Large intestine (tissue), 3 donors: ENCODE results near the gene CEND1. TPM values are rescaled to one million over a fixed set of nuclear protein-coding genes. Genes with fewer than 3 reads are reported as not detected.
A peak's percentile ranks its signal among the peaks of the same experiment; 100 is the strongest.

Source experiments
- DNase-seq, 2 donors: peaks; one replicate each; pipeline versions ENCODE4 v3.0.0 to v3.0.0-alpha.2; 2013
- H3K27ac ChIP-seq: one replicate; pipeline ENCODE4 v1.5.1; 2013; ENCODE audit warnings: low read length
- H3K27me3 ChIP-seq: 2 replicates; pipeline ENCODE4 v1.6.1; 2013; ENCODE audit warnings: low read length; ENCODE audit not compliant: control insufficient read depth, insufficient read depth
- H3K36me3 ChIP-seq: 2 replicates; pipeline ENCODE4 v1.6.1; 2013; ENCODE audit warnings: low read length; ENCODE audit not compliant: control insufficient read depth, insufficient read depth
- H3K4me1 ChIP-seq: one replicate; pipeline ENCODE4 v1.6.1; 2013; ENCODE audit warnings: low read length; ENCODE audit not compliant: control insufficient read depth, insufficient read depth
- H3K4me3 ChIP-seq: one replicate; pipeline ENCODE4 v1.5.1; 2013; ENCODE audit warnings: low read length
- H3K9me3 ChIP-seq: one replicate; pipeline ENCODE4 v1.6.1; 2013; ENCODE audit warnings: mild to moderate bottlenecking, low read depth, low read length, moderate library complexity; ENCODE audit not compliant: control insufficient read depth
- WGBS: methylation state at CpG from one replicate; pipeline ENCODE4 v1.1.5; 2013; ENCODE audit warnings: low lambda C conversion rate; ENCODE audit not compliant: insufficient coverage; 5-methylcytosine and 5-hydroxymethylcytosine counted together
- polyA plus RNA-seq: library from polyadenylated mRNA; unstranded; fragments of 120-200 nt; gene quantifications from one replicate; pipeline ENCODE4 v1.2.1, GENCODE V29; 2013

CEND1 gene
- polyA plus RNA-seq, 1 donor = 2.0 TPM

GRCh38 chr11:819943-820649 lies 30.2 kb upstream of the CEND1 start:
- peaks cover 33% of the 10 kb centered on the region for H3K4me1 ChIP-seq
- no CpG with 5 or more reads among the region's 47 CpGs for WGBS

GRCh38 chr11:819129-819931 lies 29.4 kb upstream of the CEND1 start:
- WGBS = no CpG with 5 or more reads among the region's 96 CpGs
- Histone ChIP-seq H3K4me1 (peaks cover 30% of the 10 kb centered on the region), H3K27ac (peak overlapping the region; percentile 100), H3K4me3 (peak overlapping the region; percentile 96), H3K9me3 (no peaks in the 10 kb centered on the region), H3K36me3 (peaks cover 35% of the 10 kb centered on the region), H3K27me3 (no peaks in the 10 kb centered on the region)
- peak; percentile 90 to 94 for DNase-seq

More at GRCh38 chr11:819943-820649, 30.2 kb upstream of the CEND1 start:
- peak overlapping the region; percentile 96 for H3K4me3 ChIP-seq
- peak overlapping the region; percentile 84 for H3K27ac ChIP-seq
- H3K9me3 ChIP-seq = no peaks in the 10 kb centered on the region
- peaks cover 36% of the 10 kb centered on the region for H3K36me3 ChIP-seq
- DNase-seq = peak; percentile 92 to 95
- H3K27me3 ChIP-seq = no peaks in the 10 kb centered on the region

GRCh38 chr11:818396-819128 lies 28.7 kb upstream of the CEND1 start, which contains the start of gene PNPLA2:
Gene PNPLA2 (plus strand): TSS chr11:818914. CDS start chr11:819719, 805 bp downstream.
- Histone ChIP-seq H3K36me3 (peaks cover 31% of the 10 kb centered on the region), H3K27ac (peak within 1 kb of the TSS; percentile 100), H3K4me3 (peak within 1 kb of the TSS; percentile 96), H3K27me3 (no peaks in the 10 kb centered on the region), H3K4me1 (peaks cover 28% of the 10 kb centered on the region), H3K9me3 (no peaks in the 10 kb centered on the region)
- no CpG with 5 or more reads among the region's 20 CpGs for WGBS
- DNase-seq = peak; percentile 89 to 93

GRCh38 chr11:816433-816779 lies 26.5 kb upstream of the CEND1 start:
- peaks cover 21% of the 10 kb centered on the region for H3K4me1 ChIP-seq
- no peak overlapping the region for H3K4me3 ChIP-seq
- no CpG with 5 or more reads among the region's 11 CpGs for WGBS
- no peak overlapping the region for H3K27ac ChIP-seq
- H3K9me3 ChIP-seq = no peaks in the 10 kb centered on the region
- H3K36me3 ChIP-seq = peaks cover 35% of the 10 kb centered on the region
- H3K27me3 ChIP-seq = no peaks in the 10 kb centered on the region
- no peak for DNase-seq

- no peaks in the 10 kb centered on the region for H3K27me3 ChIP-seq
- H3K4me3 ChIP-seq = no peak overlapping the region
- no peak overlapping the region for H3K27ac ChIP-seq
- H3K36me3 ChIP-seq = peaks cover 36% of the 10 kb centered on the region
- DNase-seq = no peak
- no peaks in the 10 kb centered on the region for H3K9me3 ChIP-seq
- H3K4me1 ChIP-seq = peaks cover 21% of the 10 kb centered on the region
- 80% methylated on average over 2 of the region's 11 CpGs for WGBS
Observed at GRCh38 chr11:815675-816432, 26.0 kb upstream of the CEND1 start.

- DNase-seq = no peak
- Histone ChIP-seq H3K27me3 (no peaks in the 10 kb centered on the region), H3K4me3 (no peak overlapping the region), H3K27ac (no peak overlapping the region), H3K36me3 (peaks cover 36% of the 10 kb centered on the region), H3K9me3 (no peaks in the 10 kb centered on the region), H3K4me1 (peaks cover 15% of the 10 kb centered on the region)
- no CpG with 5 or more reads among the region's 9 CpGs for WGBS
Observed at GRCh38 chr11:813456-814096, 23.7 kb upstream of the CEND1 start.

GRCh38 chr11:813072-813455 lies 23.2 kb upstream of the CEND1 start:
- peaks cover 36% of the 10 kb centered on the region for H3K36me3 ChIP-seq
- no peak overlapping the region for H3K27ac ChIP-seq
- H3K27me3 ChIP-seq = no peaks in the 10 kb centered on the region
- H3K4me3 ChIP-seq = no peak overlapping the region
- DNase-seq = no peak
- no peaks in the 10 kb centered on the region for H3K9me3 ChIP-seq
- H3K4me1 ChIP-seq = peaks cover 14% of the 10 kb centered on the region
- no CpG with 5 or more reads among the region's 6 CpGs for WGBS

GRCh38 chr11:812390-812789 lies 22.5 kb upstream of the CEND1 start:
- Histone ChIP-seq H3K27me3 (no peaks in the 10 kb centered on the region), H3K4me3 (no peak overlapping the region), H3K4me1 (peaks cover 13% of the 10 kb centered on the region), H3K36me3 (peaks cover 36% of the 10 kb centered on the region), H3K27ac (no peak overlapping the region), H3K9me3 (no peaks in the 10 kb centered on the region)
- DNase-seq = no peak
- no CpG with 5 or more reads among the region's 3 CpGs for WGBS

- no peaks in the 10 kb centered on the region for H3K27me3 ChIP-seq
- H3K36me3 ChIP-seq = peaks cover 36% of the 10 kb centered on the region
- DNase-seq = no peak
- peak overlapping the region; percentile 92 for H3K4me3 ChIP-seq
- H3K27ac ChIP-seq = no peak overlapping the region
- peaks cover 13% of the 10 kb centered on the region for H3K4me1 ChIP-seq
- WGBS = no CpG with 5 or more reads among the region's 14 CpGs
- no peaks in the 10 kb centered on the region for H3K9me3 ChIP-seq
Observed at GRCh38 chr11:811446-812245, 21.8 kb upstream of the CEND1 start.
